Endothelial cell of hepatic sinusoid (primary cell): ENCODE results near the gene HOXA1.

Experiments
- in situ Hi-C: cut with HindIII; loops from 2 replicates; pipeline ENCODE4 v1.10.0; 2017; ENCODE audit warnings: low sequenced_read_pairs

Gene HOXA1

DNA sequence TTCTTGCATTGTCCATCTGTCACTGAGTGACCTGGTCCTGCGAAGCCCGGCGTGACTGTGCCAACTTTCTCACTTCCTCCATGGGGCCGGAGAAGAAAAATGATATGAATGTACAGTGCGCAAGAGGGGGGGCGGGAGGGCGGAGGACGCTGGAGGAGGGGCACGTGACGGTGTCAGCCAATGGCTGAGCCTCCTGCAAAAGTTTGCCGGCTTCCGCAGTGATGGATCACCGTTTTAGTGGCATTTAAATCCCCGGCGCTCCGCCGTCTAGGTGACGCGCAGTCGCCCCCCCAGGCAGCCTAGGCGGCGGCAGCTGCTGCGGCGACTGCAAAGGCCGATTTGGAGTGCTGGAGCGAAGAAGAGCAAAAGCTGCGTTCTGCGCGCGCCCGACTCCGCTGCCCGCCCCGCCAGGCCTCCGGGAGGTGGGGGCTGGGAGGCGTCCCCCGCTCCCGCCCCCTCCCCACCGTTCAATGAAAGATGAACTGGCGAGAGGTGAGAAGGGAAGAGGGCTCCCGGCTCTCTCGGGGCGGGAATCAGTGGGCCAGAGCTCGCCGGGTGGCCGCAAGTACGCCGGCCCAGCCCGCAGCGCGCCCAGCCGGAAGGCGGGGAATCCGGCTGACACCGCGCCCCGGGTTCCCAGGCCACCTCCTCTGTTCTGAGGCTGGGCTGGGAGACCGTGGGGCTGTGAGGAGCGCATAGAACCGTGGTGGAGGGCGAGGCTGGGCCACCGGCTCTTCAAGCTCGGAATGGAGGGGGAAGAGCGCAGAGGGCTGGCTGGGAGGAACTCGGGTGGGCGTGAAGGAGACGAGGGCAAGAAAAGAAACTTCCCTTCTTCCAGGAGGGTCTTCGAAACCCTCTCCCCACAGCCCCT lies at the start of gene HOXA1:
TSS of gene HOXA1 (minus strand) at position 104 of the 871 bp plus-strand sequence. CDS start at position 16, 88 bp downstream.
- in situ Hi-C loops, result no loop called here

DNA sequence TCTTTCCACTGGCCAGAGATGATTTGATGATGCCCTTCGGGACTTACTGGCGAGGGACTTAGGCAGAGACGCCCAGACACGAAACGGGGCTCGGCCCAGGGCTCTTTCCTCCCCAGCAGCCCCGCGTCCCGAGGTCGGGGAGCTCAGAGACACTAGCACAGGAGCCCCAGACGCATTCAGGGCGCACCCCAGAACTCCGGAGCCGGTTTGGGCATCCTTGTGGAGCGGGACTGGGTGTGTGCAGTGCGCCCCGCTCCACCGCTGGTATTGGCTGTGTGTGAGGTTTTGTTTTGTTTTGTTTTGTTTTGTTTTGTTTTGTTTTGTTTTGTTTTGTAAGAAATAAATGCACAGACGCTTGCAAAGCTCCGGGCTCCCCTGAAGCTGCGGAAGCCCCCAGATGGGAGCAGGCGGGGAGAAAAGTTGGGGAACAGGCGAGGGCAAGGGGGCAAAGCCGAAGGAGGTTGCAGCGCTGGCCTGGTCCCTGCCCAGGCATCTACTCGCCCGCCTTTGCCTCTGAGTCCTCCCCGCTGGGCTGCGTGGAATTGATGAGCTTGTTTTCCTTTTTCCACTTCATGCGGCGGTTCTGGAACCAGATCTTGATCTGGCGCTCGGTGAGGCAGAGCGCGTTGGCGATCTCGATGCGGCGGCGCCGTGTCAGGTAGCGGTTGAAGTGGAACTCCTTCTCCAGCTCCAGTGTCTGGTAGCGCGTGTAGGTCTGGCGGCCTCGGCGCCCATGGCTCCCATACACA lies 49.5 kb upstream of the HOXA1 start:
- in situ Hi-C loops, result no loop called here

DNA sequence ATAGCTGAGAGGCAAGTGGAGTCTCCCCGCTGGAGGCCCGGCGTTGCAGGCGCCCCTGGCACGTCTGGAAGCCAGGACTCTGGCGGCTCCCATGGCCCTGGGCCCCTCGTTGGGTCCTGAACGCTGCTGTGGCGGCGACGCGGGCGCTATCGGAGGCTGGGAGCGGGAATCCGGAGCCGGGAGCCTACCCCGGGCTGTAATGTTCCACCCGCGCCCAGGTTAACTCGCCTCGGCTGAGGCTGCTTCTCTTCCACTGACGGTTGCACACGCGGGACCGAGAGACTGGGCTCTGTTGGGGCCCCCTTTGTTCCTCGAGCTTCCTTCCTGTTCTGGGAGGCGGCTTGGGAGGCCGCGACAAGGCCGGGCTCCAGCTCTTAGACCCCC lies 49.0 kb upstream of the HOXA1 start:
- in situ Hi-C loops, result no loop called here

DNA sequence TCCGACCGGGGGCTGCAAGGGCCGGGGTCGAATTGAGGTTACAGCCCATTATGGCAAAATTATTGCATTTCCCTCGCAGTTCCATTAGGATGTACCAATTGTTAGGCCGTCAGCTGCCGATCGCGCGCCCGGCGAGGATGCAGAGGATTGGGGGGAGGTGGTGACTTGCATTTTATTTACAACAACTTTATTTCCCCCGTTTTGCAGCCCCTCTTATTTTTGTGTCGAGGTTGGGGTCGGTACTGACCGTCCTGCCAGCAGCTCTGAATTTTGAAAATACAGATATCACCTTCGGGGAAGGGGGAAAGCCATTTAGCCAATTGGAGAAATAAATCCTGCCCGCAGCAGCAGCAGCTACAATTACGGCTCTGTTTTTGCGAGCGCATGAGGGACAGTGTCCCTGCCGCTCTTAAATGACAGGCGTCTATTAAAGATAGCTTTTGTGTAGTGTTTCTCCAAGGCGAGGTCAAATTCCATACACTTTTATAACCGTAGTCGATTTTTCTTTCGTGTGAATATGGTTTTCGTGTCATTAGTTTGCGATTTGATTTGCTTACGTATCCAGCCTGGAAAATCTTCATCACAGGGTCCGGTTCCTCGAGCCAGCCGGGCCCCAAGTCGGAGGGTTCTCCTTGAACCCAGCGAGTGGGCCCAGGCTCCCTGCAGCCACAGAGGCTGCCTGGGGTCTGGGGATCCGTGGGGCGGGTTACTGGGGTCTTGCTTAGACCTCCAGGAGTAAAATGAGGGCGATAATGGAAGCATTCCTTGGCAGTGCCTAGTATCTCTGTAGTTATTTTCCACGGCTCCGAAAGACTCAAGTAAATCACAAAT lies 48.4 kb upstream of the HOXA1 start:
- in situ Hi-C loops, result no loop called here

DNA sequence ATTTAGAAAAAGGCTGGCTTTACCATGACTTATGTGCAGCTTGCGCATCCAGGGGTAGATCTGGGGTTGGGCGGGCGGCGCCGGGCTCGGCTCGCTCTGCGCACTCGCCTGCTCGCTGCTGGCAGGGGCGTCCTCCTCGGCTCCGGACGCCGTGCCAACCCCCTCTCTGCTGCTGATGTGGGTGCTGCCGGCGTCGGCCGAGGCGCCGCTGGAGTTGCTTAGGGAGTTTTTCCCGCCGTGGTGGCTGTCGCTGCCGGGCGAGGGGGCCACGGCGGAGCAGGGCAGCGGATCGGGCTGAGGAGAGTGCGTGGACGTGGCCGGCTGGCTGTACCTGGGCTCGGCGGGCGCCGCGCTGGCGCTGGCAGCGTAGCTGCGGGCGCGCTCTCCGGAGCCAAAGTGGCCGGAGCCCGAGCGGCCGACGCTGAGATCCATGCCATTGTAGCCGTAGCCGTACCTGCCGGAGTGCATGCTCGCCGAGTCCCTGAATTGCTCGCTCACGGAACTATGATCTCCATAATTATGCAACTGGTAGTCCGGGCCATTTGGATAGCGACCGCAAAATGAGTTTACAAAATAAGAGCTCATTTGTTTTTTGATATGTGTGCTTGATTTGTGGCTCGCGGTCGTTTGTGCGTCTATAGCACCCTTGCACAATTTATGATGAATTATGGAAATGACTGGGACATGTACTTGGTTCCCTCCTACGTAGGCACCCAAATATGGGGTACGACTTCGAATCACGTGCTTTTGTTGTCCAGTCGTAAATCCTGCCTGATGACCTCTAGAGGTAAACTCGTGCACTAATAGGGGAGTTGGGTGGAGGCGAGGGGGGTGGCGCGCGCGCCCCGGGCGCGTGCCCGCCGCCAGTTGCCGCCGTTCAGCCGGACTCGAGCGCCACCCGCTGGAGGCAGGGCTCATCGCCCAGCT lies 47.5 kb upstream of the HOXA1 start, which contains the start of gene HOXA5:
TSS of gene HOXA5 (minus strand) at position 659 of the 927 bp plus-strand sequence. CDS start at position 585, 74 bp downstream.
- in situ Hi-C loops, result no loop called here

DNA sequence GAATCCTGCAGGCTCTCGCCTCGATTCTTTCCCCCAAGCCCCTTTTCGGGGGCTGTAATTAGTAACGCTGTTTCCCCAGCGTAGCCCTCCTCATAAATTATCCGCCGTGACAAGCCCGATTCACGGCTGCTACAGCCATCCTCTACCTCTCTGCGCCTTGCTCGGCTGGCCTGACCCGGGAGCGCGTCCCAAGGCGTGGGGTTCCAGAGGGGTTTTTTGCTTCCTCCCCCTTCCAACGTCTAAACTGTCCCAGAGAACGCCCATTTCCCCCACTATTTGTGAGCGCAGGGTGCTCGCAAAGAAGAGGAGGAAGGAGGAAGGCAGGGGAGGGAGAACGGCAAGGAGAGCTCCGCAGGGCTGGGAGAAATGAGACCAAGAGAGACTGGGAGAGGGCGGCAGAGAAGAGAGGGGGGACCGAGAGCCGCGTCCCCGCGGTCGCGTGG lies 46.8 kb upstream of the HOXA1 start:
- in situ Hi-C loops, result no loop called here

DNA sequence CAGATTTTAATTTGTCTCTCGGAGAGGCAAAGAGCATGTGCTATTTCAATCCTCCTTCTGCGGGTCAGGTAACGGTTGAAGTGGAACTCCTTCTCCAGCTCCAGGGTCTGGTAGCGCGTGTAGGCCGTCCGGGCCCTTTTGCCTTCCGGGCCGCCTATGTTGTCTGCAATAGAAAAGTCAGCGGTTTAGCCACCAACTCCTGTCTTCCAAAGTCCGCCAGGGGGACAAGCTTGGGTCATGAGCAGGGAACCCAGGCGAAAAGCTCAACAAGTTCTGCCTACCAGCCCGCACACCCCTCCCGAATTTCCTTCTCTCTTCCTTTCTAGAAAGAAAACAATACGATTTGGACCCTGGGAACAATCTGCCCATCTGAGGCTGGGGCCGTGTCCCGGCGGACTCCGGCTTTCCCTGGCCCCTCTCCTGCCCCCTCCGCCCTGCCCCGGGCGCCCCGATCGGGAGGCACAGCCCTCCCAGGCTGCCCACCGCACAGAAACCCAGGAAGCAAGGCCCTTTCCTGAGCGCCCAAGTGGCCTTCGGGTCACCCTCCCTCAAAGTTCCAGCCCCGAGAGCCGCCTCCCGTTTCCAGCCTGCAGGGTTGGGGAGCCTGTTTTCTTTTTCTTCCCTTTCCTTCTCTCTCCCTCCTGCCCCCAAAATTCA lies 46.3 kb upstream of the HOXA1 start:
- in situ Hi-C loops, result no loop called here

DNA sequence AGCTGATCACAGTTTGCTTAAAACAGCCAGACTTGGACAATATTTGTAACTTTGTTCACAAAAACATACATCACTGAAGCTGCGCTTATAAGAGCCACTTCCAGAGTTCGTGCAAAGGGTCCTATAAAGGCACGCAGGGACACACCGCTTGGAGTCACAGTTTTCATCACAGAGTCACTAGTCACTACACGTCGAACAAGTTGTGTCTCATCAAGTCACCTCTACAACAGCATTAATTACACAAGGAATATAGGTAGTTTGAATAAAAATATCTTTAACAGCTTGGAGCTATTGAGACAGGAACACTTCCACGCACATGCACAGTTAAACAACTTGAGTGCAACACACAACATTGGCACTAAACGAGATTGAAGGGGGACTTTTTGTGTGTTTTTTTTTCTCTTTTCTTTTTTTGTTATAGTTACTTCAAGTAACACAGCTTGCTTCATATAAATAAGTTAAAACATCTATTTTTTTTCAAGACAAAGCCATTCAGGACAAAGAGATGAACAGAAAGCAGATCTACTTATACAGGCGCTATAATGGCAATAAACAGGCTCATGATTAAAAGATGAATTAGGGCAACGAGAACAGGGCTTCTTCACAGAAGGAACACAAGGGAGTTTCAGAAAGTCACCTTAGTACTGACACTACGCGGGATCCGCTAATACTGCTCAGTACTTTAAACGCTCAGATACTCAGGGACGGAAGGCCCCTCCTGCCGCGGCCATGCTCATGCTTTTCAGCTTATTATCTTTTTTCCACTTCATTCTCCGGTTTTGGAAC lies 45.5 kb upstream of the HOXA1 start:
- in situ Hi-C loops, result no loop called here

DNA sequence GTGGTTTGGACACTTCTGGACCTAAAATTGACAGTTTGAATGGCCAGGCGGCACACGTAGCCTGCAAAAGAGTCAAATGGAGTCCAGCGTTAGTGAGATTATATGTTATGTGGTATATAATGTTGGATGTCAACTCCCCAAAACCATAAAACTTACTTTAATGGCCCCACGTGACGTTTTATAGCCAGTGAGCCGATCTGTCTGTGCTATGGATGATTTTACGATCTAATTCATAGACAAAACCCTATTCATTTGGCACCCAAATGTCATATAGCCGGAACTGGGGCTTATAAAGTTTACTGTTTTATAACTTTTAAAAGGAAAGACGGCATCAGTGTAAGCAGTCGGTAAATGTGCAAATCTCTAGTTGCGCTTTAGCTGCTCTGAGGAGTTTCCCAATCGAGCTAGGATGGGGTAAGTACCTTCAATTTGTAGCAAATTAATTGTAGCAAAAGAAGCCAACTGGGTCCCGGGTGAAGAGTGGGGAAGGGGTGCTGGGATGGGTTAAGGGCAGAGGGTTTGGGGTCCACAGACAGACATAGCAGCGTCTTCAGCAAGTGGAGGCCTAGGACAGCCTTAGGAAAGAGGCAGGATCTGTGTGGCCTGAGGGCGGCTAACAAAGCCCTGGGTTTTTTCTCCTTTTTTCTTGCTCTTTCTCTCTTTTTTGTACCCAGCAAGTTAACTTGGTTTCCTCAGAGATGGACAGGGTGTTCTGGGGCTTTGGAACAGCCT lies 44.5 kb upstream of the HOXA1 start:
- in situ Hi-C loops, result no loop called here

DNA sequence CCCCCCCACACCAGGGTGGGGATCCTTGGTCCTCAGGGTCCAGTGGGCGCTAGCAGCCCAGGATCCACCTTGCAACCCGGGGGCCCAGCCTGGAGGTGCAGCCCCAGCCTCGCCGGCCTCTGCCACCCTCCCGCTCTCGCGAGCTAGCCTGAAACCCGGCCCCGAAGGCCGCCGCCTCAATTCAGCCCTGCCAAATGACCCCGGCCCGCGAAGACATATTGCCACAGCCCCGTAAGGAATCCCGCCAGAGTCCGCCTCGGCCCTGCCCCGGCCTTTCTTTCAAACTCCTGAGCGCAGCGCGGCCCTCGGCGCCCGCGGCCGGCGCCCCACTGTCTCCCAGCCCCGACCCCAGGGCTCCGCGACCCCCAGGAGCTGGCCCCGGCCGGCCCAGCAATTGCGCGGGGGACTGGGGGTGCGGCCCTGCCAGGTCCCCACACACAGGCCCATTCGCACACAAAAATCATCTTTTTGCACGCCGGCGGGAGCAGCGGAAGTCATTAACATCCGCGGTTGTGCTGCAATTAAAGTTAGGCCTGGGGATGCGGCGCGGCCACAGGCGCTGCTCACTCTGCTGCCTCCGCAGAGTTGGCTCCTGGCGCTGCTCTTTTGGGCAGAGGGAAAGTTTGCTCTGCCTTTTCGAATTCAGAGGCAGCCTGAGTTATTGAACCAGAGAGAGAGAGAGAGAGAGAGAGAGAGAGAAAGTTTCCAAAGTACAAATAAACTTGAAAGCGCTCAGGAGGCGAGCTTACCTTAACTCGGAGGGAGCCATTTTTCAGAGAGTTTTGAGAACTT lies 43.7 kb upstream of the HOXA1 start:
- in situ Hi-C loops, result no loop called here

DNA sequence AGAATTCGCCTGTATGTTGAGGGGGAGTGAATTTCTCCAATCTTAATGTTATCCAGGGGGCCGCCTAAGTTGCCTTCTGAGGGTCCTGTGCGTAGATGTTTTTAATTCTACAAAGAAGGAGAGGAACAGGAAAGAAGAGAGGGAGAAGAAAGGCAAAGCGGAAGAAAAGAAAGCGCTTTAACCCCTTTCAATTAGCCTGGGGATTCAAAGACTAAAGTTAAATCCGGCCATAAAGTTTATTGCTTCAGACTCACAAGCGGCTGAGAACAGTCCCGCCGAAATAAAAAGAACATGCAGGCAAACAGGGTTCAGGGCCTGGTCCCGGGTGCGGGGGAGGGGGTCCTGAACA lies 43.2 kb upstream of the HOXA1 start:
- in situ Hi-C loops, result no loop called here

DNA sequence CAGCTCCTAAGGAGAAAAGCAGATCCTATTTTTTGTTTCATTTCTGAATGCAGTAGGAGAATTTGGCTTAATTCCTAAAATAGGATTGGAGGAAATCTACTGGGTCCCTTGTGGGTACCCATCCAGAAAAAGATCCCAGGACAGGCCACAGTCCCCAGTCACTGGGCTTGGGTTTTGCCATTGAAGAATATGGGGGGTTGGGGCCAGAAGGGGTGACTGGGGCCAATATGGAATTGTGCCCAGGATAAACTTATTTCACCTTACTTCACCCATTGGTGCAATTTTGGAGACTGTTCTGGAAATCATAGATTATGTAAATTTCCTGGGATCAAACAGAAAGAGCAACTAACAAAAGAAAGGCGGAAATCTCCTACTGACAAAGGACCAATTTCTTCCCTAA lies 42.7 kb upstream of the HOXA1 start:
- in situ Hi-C loops, result no loop called here

DNA sequence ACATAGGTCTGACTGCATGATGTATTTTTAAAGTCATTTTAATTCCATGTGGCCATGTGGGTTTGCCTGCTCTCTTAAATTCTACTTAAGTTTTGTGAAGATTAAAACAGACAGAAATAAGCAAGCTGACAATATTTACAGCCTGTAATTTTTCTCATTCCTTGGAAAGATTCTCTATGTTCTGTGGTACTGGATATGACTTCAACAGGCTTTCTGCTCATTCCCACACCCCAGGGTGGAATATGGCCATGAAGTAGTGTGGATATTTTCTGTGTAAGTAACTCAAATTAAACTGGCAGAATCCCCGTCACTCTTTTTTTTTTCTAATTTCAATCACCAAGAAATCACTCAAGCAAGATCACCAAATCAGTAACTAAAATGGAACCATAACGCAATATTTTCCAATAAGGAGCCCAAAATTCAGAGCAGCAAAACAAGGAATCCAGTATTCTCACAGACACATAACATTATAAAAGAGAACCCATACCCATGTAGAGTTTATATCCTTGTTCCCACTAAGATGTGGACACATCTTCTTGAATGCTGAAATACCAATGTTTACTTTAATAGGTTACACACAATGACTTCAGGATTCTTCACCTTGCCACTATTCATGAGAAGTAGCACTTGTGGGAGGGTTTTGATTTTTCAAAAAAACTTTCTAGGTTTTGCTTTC lies 42.0 kb upstream of the HOXA1 start:
- in situ Hi-C loops, result no loop called here

DNA sequence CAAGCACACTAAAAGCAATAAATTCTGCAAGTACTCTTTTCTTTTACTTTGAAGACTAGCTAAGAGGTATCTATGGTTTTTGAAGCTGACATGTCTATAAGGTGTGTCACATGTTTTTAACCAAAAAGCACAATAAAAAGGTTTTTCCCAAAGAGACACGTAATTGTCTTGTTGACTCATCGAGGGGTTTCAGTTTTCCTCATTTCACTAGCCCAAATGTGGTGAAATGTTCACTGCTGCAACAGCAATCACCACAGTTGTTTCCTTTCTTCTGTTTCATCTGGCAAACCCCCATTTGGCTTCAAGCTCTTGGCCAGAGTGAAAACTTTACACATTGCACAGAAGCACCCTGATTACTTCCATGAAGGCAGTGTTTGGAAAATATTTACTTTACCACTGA lies 38.6 kb upstream of the HOXA1 start:
- in situ Hi-C loops, result no loop called here

DNA sequence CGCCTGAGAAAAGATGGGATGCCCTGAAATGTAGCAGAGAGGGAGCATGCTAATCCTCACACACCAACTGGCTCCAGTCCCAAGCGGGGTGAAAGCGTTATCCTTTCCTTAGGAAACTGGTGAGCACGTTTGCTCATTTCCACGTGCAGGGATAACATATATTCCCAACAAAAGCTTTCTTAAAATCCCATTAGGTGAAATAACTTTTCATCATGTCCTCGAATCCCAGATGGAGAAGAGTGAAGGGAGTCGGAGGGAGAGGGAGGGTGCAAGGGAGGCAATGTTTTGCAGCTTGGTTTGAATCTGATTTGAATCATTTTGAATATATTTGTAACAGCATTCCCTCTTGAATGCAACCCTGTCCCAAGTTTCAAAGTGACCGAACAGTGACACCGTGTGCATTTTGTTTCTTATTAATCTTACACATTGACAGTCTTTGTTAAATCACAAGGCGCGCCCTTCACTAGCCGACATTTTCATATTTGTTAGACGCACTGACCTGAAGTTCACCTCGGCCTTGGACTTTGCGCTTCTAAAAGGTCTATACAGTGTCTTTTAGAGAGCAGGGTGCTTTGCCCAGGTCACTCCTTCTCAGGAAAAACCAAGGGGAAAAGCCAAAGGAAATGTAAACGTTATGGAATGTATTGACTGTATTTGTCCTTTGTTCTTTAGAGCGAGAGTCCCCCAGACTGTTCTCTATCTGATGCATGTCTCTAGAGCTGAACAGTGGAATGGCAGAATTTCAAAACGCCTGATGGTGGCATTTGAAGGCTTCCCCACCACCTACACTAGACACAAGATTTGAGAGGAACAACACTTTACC lies 37.8 kb upstream of the HOXA1 start:
- in situ Hi-C loops, result no loop called here

DNA sequence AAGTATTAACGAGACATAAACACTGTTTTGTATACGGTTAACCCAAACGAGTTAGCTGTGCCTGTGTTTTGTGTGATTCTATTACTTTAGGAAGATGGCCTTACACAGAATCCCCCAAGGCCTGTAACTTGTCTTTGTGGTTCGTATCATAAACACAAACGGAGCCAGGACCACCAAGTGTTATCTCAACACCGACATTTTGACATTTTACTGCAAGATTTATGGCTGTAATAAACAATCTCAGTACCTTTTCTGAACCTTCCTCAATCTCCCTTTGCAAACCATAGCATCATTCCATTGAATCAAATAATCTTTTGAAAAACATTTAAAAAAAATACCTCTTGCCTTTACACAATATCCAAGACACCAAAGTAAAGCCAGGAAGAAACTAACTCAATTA lies 37.2 kb upstream of the HOXA1 start:
- in situ Hi-C loops, result no loop called here
